WTC11 (cell line): ENCODE data around the gene CDC42EP4. TPM values are rescaled to one million over a fixed set of nuclear protein-coding genes. Genes with fewer than 3 reads are reported as not detected.

Source experiments
- ATAC-seq: fragments of 200-7000 bp; cut with Tn5 transposase; 2 replicates; pipeline ENCODE4 v1.10.0; 2021; ENCODE audit warnings: mild to moderate bottlenecking, moderate library complexity
- CTCF ChIA-PET: fragments of 300-600 bp; sonication (Branson Sonifier 250); formaldehyde crosslinking; loops from one replicate; lab custom pipeline; 2021; ENCODE audit warnings: antibody characterized with exemption; lab: Charles Lee
- POLR2A ChIA-PET: fragments of 350-600 bp; sonication (Branson Sonifier 250); formaldehyde crosslinking; loops from one replicate; lab custom pipeline; 2021; ENCODE audit warnings: antibody characterized with exemption; lab: Charles Lee
- DNase-seq: peaks from one replicate; pipeline ENCODE4 v3.0.0; 2021; ENCODE audit warnings: low spot score
- H3K27ac Mint-ChIP-seq: 2 replicates; pipeline ENCODE4 v1.8.0; 2021; ENCODE audit warnings: mixed read lengths
- H3K27me3 Mint-ChIP-seq: 2 replicates; pipeline ENCODE4 v1.8.0; 2021; ENCODE audit warnings: low read depth, mild to moderate bottlenecking, moderate library complexity, mixed read lengths
- H3K36me3 Mint-ChIP-seq: 2 replicates; pipeline ENCODE4 v1.8.0; 2021; ENCODE audit warnings: mixed read lengths
- H3K4me1 Mint-ChIP-seq: 2 replicates; pipeline ENCODE4 v1.8.0; 2022; ENCODE audit warnings: mixed read lengths
- H3K4me3 Mint-ChIP-seq: 2 replicates; pipeline ENCODE4 v1.8.0; 2021; ENCODE audit warnings: mild to moderate bottlenecking, moderate library complexity, mixed read lengths
- H3K9me3 Mint-ChIP-seq: 2 replicates; pipeline ENCODE4 v1.8.0; 2021; ENCODE audit warnings: mixed read lengths
- ELF4 ChIP-seq: sonication (generic); formaldehyde crosslinking; IDR thresholded peaks from 2 replicates; pipeline ENCODE4 v1.8.1; 2022; ENCODE audit warnings: low read depth, mild to moderate bottlenecking, moderate library complexity, missing genetic modification reagents
- ETV6 ChIP-seq: sonication (generic); formaldehyde crosslinking; IDR thresholded peaks from 2 replicates; pipeline ENCODE4 v1.8.1; 2022; ENCODE audit warnings: mild to moderate bottlenecking, missing genetic modification reagents
- FOXP1 ChIP-seq: sonication (generic); formaldehyde crosslinking; IDR thresholded peaks from 2 replicates; pipeline ENCODE4 v1.8.0; 2022; ENCODE audit warnings: missing genetic modification reagents, mild to moderate bottlenecking, moderate library complexity, borderline replicate concordance
- HMGA2 ChIP-seq: fragments of 250-450 bp; sonication (Bioruptor Pico); IDR thresholded peaks from 2 replicates; pipeline ENCODE4 v1.4.0; 2021; ENCODE audit warnings: mild to moderate bottlenecking, moderate library complexity
- IRF2 ChIP-seq: sonication (generic); formaldehyde crosslinking; IDR thresholded peaks from 2 replicates; pipeline ENCODE4 v1.8.0; 2022; ENCODE audit warnings: low read depth, missing genetic modification reagents, borderline replicate concordance
- JUN ChIP-seq: sonication (generic); formaldehyde crosslinking; IDR thresholded peaks from 2 replicates; pipeline ENCODE4 v1.8.0; 2023; ENCODE audit warnings: mild to moderate bottlenecking, missing genetic modification reagents
- KAT7 ChIP-seq: sonication (generic); formaldehyde crosslinking; IDR thresholded peaks from 2 replicates; pipeline ENCODE4 v1.8.1; 2023; ENCODE audit warnings: missing genetic modification reagents, mild to moderate bottlenecking, borderline replicate concordance
- NR2C2 ChIP-seq: sonication (generic); formaldehyde crosslinking; IDR thresholded peaks from 2 replicates; pipeline ENCODE4 v1.8.0; 2022; ENCODE audit warnings: mild to moderate bottlenecking, missing genetic modification reagents
- RELA ChIP-seq: sonication (generic); formaldehyde crosslinking; IDR thresholded peaks from 2 replicates; pipeline ENCODE4 v1.8.1; 2022; ENCODE audit warnings: missing genetic modification reagents, mild to moderate bottlenecking, borderline replicate concordance
- RORB ChIP-seq: fragments of 250-450 bp; sonication (Bioruptor Pico); IDR thresholded peaks from 2 replicates; pipeline ENCODE4 v1.9.0; 2021; ENCODE audit warnings: mild to moderate bottlenecking
- SOX15 ChIP-seq: fragments of 250-450 bp; sonication (Bioruptor Pico); IDR thresholded peaks from 2 replicates; pipeline ENCODE4 v1.9.0; 2021; ENCODE audit warnings: mild to moderate bottlenecking
- TCF7 ChIP-seq: sonication (generic); formaldehyde crosslinking; IDR thresholded peaks from 2 replicates; pipeline ENCODE4 v1.8.0; 2022; ENCODE audit warnings: mild to moderate bottlenecking, low read depth, missing genetic modification reagents, moderate library complexity
- TP53 ChIP-seq: sonication (generic); formaldehyde crosslinking; IDR thresholded peaks from 2 replicates; pipeline ENCODE4 v1.8.1; 2023; ENCODE audit warnings: mild to moderate bottlenecking, missing genetic modification reagents
- ZNF263 ChIP-seq: sonication (generic); formaldehyde crosslinking; IDR thresholded peaks from 2 replicates; pipeline ENCODE4 v1.8.1; 2022; ENCODE audit warnings: low read depth, mild to moderate bottlenecking, moderate library complexity, missing genetic modification reagents
- ZNF423 ChIP-seq: fragments of 250-450 bp; sonication (Bioruptor Pico); IDR thresholded peaks from 2 replicates; pipeline ENCODE4 v2.1.2; 2022; ENCODE audit warnings: mild to moderate bottlenecking, moderate library complexity
- total RNA-seq: library from RNA; stranded (reverse); gene quantifications from 3 replicates; pipeline ENCODE4 v1.2.3, GENCODE V29; 2021
- TF ChIP-seq, protein P1 (sequence below): sonication (generic); formaldehyde crosslinking; IDR thresholded peaks from 2 replicates; pipeline ENCODE4 v1.8.0; 2022; ENCODE audit warnings: mild to moderate bottlenecking, missing genetic modification reagents
- TF ChIP-seq, protein P2 (sequence below): sonication (generic); formaldehyde crosslinking; conservative IDR thresholded peaks from 2 replicates; pipeline ENCODE4 v1.8.1; 2022; ENCODE audit warnings: mild to moderate bottlenecking, missing genetic modification reagents
- TF ChIP-seq, protein P3 (sequence below): sonication (generic); formaldehyde crosslinking; IDR thresholded peaks from 2 replicates; pipeline ENCODE4 v1.8.1; 2022; ENCODE audit warnings: mild to moderate bottlenecking, moderate library complexity, missing genetic modification reagents
- TF ChIP-seq, protein P4 (sequence below): sonication (generic); formaldehyde crosslinking; IDR thresholded peaks from 2 replicates; pipeline ENCODE4 v1.8.1; 2022; ENCODE audit warnings: mild to moderate bottlenecking, missing genetic modification reagents, moderate library complexity, borderline replicate concordance
- TF ChIP-seq, protein P5 (sequence below): sonication (generic); formaldehyde crosslinking; IDR thresholded peaks from 2 replicates; pipeline ENCODE4 v1.8.1; 2023; ENCODE audit warnings: mild to moderate bottlenecking, moderate library complexity, missing genetic modification reagents
- TF ChIP-seq, protein P6 (sequence below): sonication (generic); formaldehyde crosslinking; IDR thresholded peaks from 2 replicates; pipeline ENCODE4 v1.8.1; 2022; ENCODE audit warnings: low read depth, missing genetic modification reagents, borderline replicate concordance
- TF ChIP-seq, protein P7 (sequence below): sonication (generic); formaldehyde crosslinking; IDR thresholded peaks from 2 replicates; pipeline ENCODE4 v1.8.0; 2022; ENCODE audit warnings: mild to moderate bottlenecking, missing genetic modification reagents
- TF ChIP-seq, protein P8 (sequence below): fragments of 250-450 bp; sonication (Bioruptor Pico); IDR thresholded peaks from 2 replicates; pipeline ENCODE4 v1.9.0; 2021; ENCODE audit warnings: mild to moderate bottlenecking

CDC42EP4 gene
- total RNA-seq, 1 experiment from 2014 or later: 18.8 TPM

DNA sequence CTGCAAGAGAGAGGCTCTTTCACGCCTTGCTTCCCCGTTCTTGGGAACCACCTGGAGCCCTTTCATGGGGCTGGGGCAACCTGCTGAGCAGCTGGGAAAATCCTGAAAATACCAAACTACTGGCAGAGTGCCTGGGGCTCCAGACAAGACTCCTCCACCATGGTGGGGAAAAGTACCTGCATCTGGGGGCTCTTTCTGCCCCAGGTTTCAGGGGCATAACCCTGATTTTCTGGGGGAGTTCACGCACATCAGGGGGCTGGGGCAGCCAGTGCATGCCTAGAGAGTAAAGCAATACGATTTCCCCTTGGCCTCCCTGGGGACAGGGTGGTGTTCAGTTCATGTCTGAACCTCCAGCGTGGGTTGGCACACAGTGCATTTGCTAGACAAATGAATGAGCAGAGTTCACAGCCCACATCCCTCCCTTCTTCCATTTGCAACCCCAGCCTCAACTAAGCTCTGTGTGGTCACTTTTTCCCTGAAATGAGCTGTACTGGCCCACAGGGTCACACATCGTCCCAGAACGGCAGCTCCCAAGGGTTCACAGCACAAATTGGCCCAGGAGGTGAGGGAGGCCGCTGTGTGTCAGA is 5.2 kb upstream of the CDC42EP4 start:
- ChIA-PET CTCF (interaction anchor here (0.6 to 1.8 kb wide), 3 partner anchors 43 to 1198 kb away, joined by 3 to 9 read pairs (median 3); no protein-coding TSS in a partner anchor), POLR2A (interaction anchor here (1.3 kb wide), 1 partner anchor 25 kb away, joined by 3 read pairs; no protein-coding TSS in a partner anchor)
- TF ChIP-seq NR2C2 (no peak), SOX15 (CRISPR knock-in tag) (no peak), IRF2 (CRISPR knock-in tag) (no peak), ELF4 (CRISPR knock-in tag) (no peak), KAT7 (CRISPR knock-in tag) (no peak), FOXP1 (CRISPR knock-in tag) (no peak), RORB (no peak), ZNF263 (CRISPR knock-in tag) (no peak)
- TF ChIP-seq, protein P1, sequence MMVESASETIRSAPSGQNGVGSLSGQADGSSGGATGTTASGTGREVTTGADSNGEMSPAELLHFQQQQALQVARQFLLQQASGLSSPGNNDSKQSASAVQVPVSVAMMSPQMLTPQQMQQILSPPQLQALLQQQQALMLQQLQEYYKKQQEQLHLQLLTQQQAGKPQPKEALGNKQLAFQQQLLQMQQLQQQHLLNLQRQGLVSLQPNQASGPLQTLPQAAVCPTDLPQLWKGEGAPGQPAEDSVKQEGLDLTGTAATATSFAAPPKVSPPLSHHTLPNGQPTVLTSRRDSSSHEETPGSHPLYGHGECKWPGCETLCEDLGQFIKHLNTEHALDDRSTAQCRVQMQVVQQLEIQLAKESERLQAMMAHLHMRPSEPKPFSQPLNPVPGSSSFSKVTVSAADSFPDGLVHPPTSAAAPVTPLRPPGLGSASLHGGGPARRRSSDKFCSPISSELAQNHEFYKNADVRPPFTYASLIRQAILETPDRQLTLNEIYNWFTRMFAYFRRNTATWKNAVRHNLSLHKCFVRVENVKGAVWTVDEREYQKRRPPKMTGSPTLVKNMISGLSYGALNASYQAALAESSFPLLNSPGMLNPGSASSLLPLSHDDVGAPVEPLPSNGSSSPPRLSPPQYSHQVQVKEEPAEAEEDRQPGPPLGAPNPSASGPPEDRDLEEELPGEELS (CRISPR knock-in tag): no peak
- TF ChIP-seq, protein P2, sequence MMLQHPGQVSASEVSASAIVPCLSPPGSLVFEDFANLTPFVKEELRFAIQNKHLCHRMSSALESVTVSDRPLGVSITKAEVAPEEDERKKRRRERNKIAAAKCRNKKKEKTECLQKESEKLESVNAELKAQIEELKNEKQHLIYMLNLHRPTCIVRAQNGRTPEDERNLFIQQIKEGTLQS: no peak
- TF ChIP-seq, protein P3, sequence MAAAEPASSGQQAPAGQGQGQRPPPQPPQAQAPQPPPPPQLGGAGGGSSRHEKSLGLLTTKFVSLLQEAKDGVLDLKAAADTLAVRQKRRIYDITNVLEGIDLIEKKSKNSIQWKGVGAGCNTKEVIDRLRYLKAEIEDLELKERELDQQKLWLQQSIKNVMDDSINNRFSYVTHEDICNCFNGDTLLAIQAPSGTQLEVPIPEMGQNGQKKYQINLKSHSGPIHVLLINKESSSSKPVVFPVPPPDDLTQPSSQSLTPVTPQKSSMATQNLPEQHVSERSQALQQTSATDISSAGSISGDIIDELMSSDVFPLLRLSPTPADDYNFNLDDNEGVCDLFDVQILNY (CRISPR knock-in tag): no peak
- TF ChIP-seq, protein P4, sequence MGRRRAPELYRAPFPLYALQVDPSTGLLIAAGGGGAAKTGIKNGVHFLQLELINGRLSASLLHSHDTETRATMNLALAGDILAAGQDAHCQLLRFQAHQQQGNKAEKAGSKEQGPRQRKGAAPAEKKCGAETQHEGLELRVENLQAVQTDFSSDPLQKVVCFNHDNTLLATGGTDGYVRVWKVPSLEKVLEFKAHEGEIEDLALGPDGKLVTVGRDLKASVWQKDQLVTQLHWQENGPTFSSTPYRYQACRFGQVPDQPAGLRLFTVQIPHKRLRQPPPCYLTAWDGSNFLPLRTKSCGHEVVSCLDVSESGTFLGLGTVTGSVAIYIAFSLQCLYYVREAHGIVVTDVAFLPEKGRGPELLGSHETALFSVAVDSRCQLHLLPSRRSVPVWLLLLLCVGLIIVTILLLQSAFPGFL (CRISPR knock-in tag): no peak
- Mint-ChIP-seq H3K4me1 (peaks cover 28% of the 10 kb centered on the region), H3K36me3 (no peaks in the 10 kb centered on the region), H3K9me3 (no peaks in the 10 kb centered on the region), H3K4me3 (no peak overlapping the region), H3K27me3 (peaks cover 22% of the 10 kb centered on the region), H3K27ac (no peak overlapping the region)
- no peak for ATAC-seq
- DNase-seq: no peak

DNA sequence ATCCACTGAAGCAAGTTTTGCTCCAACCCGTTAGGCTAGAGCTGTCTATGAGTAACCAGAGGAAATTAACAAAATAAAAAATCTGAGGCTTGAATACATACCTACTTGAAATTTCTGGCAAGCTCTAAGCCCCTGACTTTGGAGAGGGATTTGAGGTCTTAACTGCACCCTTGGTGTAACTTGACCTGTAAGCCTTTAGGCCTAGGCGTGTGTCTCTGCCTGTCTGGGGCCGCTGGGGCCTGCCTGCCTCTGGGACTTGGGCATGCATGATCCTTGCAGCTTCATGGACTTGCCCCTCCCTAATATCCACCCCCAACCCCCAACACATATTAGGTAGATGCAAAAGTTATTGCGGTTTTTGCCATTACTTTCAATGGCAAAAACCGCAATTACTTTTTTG is 3.7 kb upstream of the CDC42EP4 start:
- POLR2A ChIA-PET: no interaction called here
- Mint-ChIP-seq H3K27me3 (peaks cover 22% of the 10 kb centered on the region), H3K36me3 (no peaks in the 10 kb centered on the region), H3K27ac (no peak overlapping the region), H3K4me1 (peaks cover 28% of the 10 kb centered on the region), H3K9me3 (no peaks in the 10 kb centered on the region), H3K4me3 (no peak overlapping the region)
- no peak for ATAC-seq
- CTCF ChIA-PET: interaction anchor here (0.6 to 7.7 kb wide), 4 partner anchors 16 to 54 kb away, joined by 3 to 88 read pairs (median 5); no protein-coding TSS in a partner anchor
- DNase-seq: no peak
- TF ChIP-seq ZNF423 (CRISPR knock-in tag): no peak
- TF ChIP-seq, protein P5, sequence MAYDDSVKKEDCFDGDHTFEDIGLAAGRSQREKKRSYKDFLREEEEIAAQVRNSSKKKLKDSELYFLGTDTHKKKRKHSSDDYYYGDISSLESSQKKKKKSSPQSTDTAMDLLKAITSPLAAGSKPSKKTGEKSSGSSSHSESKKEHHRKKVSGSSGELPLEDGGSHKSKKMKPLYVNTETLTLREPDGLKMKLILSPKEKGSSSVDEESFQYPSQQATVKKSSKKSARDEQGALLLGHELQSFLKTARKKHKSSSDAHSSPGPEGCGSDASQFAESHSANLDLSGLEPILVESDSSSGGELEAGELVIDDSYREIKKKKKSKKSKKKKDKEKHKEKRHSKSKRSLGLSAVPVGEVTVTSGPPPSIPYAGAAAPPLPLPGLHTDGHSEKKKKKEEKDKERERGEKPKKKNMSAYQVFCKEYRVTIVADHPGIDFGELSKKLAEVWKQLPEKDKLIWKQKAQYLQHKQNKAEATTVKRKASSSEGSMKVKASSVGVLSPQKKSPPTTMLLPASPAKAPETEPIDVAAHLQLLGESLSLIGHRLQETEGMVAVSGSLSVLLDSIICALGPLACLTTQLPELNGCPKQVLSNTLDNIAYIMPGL (CRISPR knock-in tag): no peak
- TF ChIP-seq SOX15 (CRISPR knock-in tag): no peak
- TF ChIP-seq RELA: no peak
- TF ChIP-seq RORB: no peak
- TF ChIP-seq, protein P6, sequence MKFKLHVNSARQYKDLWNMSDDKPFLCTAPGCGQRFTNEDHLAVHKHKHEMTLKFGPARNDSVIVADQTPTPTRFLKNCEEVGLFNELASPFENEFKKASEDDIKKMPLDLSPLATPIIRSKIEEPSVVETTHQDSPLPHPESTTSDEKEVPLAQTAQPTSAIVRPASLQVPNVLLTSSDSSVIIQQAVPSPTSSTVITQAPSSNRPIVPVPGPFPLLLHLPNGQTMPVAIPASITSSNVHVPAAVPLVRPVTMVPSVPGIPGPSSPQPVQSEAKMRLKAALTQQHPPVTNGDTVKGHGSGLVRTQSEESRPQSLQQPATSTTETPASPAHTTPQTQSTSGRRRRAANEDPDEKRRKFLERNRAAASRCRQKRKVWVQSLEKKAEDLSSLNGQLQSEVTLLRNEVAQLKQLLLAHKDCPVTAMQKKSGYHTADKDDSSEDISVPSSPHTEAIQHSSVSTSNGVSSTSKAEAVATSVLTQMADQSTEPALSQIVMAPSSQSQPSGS: no peak
- TF ChIP-seq KAT7 (CRISPR knock-in tag): no peak
- TF ChIP-seq ETV6 (CRISPR knock-in tag): no peak
- no peak for TF ChIP-seq JUN (CRISPR knock-in tag)
- no peak for TF ChIP-seq TP53 (CRISPR knock-in tag)
- TF ChIP-seq, protein P7, sequence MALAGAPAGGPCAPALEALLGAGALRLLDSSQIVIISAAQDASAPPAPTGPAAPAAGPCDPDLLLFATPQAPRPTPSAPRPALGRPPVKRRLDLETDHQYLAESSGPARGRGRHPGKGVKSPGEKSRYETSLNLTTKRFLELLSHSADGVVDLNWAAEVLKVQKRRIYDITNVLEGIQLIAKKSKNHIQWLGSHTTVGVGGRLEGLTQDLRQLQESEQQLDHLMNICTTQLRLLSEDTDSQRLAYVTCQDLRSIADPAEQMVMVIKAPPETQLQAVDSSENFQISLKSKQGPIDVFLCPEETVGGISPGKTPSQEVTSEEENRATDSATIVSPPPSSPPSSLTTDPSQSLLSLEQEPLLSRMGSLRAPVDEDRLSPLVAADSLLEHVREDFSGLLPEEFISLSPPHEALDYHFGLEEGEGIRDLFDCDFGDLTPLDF (CRISPR knock-in tag): no peak
- no peak for TF ChIP-seq HMGA2 (CRISPR knock-in tag)
- no peak for TF ChIP-seq TCF7 (CRISPR knock-in tag)
- TF ChIP-seq, protein P8, sequence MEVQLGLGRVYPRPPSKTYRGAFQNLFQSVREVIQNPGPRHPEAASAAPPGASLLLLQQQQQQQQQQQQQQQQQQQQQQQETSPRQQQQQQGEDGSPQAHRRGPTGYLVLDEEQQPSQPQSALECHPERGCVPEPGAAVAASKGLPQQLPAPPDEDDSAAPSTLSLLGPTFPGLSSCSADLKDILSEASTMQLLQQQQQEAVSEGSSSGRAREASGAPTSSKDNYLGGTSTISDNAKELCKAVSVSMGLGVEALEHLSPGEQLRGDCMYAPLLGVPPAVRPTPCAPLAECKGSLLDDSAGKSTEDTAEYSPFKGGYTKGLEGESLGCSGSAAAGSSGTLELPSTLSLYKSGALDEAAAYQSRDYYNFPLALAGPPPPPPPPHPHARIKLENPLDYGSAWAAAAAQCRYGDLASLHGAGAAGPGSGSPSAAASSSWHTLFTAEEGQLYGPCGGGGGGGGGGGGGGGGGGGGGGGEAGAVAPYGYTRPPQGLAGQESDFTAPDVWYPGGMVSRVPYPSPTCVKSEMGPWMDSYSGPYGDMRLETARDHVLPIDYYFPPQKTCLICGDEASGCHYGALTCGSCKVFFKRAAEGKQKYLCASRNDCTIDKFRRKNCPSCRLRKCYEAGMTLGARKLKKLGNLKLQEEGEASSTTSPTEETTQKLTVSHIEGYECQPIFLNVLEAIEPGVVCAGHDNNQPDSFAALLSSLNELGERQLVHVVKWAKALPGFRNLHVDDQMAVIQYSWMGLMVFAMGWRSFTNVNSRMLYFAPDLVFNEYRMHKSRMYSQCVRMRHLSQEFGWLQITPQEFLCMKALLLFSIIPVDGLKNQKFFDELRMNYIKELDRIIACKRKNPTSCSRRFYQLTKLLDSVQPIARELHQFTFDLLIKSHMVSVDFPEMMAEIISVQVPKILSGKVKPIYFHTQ (CRISPR knock-in tag): no peak
- no peak for TF ChIP-seq ZNF263 (CRISPR knock-in tag)
